Measurements from ENCODE around the gene ITPR3.
A peak's percentile ranks its signal among the peaks of the same experiment; 100 is the strongest.

ITPR3 gene

GRCh38 chr6:33640361-33640760 lies 19.2 kb downstream of the ITPR3 start:
- no peak for DNase-seq

GRCh38 chr6:33641144-33641543 lies 20.0 kb downstream of the ITPR3 start:
- no peak for DNase-seq

GRCh38 chr6:33641602-33642001 lies 20.5 kb downstream of the ITPR3 start:
- DNase-seq, result no peak

- no peak for DNase-seq
These were observed 21.8 kb downstream of the ITPR3 start for GRCh38 chr6:33642897-33643296.

- no peak for DNase-seq
These were observed 30.3 kb downstream of the ITPR3 start for GRCh38 chr6:33651403-33651802.

GRCh38 chr6:33652002-33652401 lies 30.9 kb downstream of the ITPR3 start:
- no peak for DNase-seq

GRCh38 chr6:33654831-33655554 lies 33.9 kb downstream of the ITPR3 start:
- DNase-seq, result peak; percentile 24

- DNase-seq, result no peak
These were observed 35.7 kb downstream of the ITPR3 start for GRCh38 chr6:33656844-33657243.

- DNase-seq, result no peak
These were observed 38.0 kb downstream of the ITPR3 start for GRCh38 chr6:33658982-33659689.

GRCh38 chr6:33659986-33660385 lies 38.9 kb downstream of the ITPR3 start:
- no peak for DNase-seq

GRCh38 chr6:33661106-33661838 lies 40.1 kb downstream of the ITPR3 start:
- no peak for DNase-seq

- DNase-seq, result no peak
These were observed 41.2 kb downstream of the ITPR3 start for GRCh38 chr6:33662318-33662717.

GRCh38 chr6:33663028-33663427 lies 41.9 kb downstream of the ITPR3 start:
- DNase-seq, result no peak

GRCh38 chr6:33663727-33664449 lies 42.8 kb downstream of the ITPR3 start:
- DNase-seq, result no peak

GRCh38 chr6:33664506-33665057 lies 43.5 kb downstream of the ITPR3 start:
- DNase-seq, result no peak

- DNase-seq, result no peak
These were observed 44.8 kb downstream of the ITPR3 start for GRCh38 chr6:33665957-33666356.

GRCh38 chr6:33667072-33667471 lies 46.0 kb downstream of the ITPR3 start:
- DNase-seq, result no peak

- DNase-seq, result no peak
These were observed 46.7 kb downstream of the ITPR3 start for GRCh38 chr6:33667776-33668175.

GRCh38 chr6:33668328-33668727 lies 47.2 kb downstream of the ITPR3 start:
- no peak for DNase-seq

GRCh38 chr6:33668914-33669313 lies 47.8 kb downstream of the ITPR3 start:
- DNase-seq, result no peak

GRCh38 chr6:33670086-33670660 lies 49.1 kb downstream of the ITPR3 start:
- no peak for DNase-seq

- DNase-seq, result no peak
These were observed 50.0 kb downstream of the ITPR3 start for GRCh38 chr6:33670971-33671743.

Data from inflammatory macrophage treated with lipopolysaccharide for 4 hours (primary cell).